ENCODE measurements around the gene CEP170B. TPM values are rescaled to one million over a fixed set of nuclear protein-coding genes. Genes with fewer than 3 reads are reported as not detected.

The CEP170B gene
- polyA plus RNA-seq, 12 donors: 1.4 to 15.4 (median 2.3) TPM; not detected in 1

DNA sequence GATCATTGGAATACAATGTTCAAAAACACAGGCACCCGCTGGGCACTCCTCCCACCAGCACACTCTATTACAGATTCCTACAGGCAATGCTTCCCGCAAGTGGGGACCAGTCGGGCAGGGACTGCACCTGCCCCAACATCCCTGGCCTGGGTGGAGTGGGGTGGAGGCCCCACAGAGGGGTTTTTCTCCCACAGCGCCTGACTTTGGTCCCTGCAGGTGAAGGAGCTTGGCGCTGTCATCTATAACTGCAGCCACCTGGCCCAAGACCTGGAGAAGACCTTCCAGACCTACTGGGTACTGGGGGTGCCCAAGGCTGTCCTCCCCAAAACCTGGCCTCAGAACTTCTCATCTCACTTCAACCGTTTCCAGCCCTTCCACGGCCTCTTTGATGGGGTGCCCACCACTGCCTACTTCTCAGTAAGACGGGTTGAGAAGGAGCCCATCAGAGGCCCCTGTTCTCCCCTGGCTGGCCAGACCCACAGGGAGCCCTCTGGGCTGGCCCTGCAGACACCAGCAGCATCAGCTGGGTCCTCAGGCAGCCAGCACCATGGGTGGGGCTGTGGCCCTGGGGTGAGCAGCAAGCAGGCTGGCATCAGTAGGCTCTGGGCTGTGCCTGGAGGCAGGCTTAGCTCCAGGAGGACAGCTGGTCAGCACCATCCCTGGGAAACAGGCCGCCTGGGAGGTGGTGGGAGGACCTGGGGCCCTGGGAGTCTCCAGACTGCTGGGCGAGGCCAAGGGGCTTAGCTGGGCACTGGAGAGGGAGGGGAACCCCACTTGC is 65.6 kb downstream of the CEP170B start:
- DNase-seq: no peak

GRCh38 chr14:104931304-104931770 is 66.3 kb downstream of the CEP170B start:
- DNase-seq: no peak

DNA sequence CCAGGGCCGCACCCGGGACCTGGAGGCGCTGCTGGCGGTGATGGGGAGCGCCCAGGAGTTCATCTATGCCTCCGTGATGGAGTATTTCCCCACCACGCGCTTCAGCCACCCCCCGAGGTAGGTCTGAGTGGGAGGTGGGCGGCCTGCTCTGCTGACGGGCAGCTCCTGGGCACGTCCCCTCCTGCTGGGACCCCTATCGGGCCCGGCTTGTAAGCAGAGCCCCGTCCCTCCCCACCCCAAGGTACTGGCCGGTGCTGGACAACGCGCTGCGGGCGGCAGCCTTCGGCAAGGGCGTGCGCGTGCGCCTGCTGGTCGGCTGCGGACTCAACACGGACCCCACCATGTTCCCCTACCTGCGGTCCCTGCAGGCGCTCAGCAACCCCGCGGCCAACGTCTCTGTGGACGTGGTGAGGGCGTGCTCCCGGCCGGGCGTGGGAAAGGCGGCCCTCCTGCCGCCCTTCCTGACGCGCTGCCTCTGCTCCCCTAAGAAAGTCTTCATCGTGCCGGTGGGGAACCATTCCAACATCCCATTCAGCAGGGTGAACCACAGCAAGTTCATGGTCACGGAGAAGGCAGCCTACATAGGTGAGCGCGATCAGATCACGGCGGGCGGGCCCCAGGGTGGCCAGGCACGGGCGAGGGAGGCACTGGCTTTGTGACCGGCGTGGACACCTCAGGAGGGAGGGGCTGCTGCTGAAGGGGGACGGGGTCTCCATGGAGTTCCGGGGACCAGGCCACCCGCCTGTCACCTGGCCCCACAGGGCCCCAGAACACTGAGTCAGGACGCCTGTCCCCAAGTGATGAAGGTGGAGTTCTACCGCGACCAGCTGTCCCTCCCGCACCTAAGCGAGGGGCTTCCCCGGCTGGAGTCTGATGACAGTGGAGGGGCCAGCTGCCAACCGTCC is 67.0 kb downstream of the CEP170B start:
- no peak for DNase-seq

- peak; percentile 91 for DNase-seq
These were observed 67.9 kb downstream of the CEP170B start for GRCh38 chr14:104932676-104933631.

GRCh38 chr14:104933746-104934733 is 69.0 kb downstream of the CEP170B start:
- no peak for DNase-seq

GRCh38 chr14:104935026-104935650 is 70.1 kb downstream of the CEP170B start:
- no peak for DNase-seq

- DNase-seq: no peak
These were observed 70.9 kb downstream of the CEP170B start for GRCh38 chr14:104935955-104936354.

- no peak for DNase-seq
These were observed 71.5 kb downstream of the CEP170B start for GRCh38 chr14:104936361-104937155.

DNA sequence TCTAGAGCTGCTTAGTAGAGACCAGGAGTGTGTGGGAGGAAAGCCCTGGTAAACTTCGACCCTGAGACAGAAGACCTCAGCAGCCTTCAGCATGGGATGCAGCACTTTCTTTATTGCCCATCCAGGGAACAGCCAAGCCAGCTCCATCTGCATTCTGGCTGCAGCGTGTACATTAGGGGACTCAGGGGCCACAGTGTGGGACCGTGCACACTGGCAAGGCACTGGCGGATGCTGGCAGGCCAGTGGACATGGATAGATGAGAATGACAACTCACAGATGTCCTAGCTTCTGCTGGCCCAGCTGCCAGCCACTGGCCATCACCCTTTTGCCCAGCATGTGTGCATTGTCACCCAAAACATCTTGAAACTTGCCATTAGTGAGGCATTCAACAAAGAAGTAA is 72.1 kb downstream of the CEP170B start:
- no peak for DNase-seq

- DNase-seq: no peak
These were observed 72.8 kb downstream of the CEP170B start for GRCh38 chr14:104937694-104938365.

DNA sequence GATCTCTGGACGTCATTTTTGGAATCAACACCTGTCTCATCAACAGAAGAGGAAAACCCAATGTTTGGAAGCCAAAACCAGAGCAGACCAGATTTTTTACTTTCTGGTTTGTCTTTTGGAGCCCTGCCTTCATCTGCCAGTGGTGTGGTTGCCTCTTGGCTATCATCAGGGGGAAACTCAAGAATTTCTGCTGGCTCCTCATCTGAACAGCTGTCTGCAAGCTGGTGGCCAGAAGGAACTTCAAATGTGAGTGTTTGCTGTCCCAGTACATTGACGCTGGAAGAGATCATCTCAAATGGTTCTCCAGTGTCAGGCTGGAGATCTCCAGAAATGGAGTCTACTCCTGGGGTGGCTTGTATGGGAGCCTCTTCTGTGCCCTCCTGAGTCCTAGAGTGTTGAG is 73.4 kb downstream of the CEP170B start:
- DNase-seq: no peak

- DNase-seq: no peak
These were observed 73.9 kb downstream of the CEP170B start for GRCh38 chr14:104938960-104939359.

DNA sequence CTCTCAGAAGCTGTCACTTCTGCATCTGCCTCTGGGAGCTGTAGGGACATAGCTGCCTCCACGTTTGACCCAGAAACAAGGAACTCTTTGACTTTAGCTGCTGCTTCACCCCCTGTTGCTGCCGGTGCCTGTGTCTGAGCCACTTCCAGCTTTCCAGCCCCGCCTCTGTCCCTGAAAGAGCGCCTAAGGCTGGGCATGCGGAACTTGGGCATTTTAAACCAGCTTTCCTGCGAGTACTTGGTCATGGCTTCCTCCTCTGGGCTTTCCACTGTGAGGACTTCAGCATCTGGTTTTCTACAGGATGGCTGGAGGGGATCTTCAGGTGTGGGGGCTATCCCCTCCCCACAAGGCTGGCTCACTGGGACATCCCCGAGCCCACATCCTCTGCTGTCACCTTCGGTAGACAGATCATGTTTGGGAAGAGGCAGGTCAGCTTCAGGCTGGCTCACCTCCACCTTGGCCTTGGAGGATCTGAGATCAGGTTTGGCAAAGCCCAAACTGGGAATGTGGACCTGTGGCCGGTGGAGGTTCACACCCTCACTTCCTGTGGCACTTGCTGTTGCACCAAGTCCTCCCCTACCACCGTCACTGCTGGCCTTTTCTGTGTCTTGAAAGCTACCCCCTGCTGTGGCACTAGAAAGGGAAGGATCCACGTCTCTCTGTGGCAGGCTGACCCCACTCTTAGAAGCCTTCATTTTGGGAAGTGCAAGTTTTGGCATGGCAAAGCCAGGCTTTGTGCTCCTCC is 74.8 kb downstream of the CEP170B start:
- DNase-seq: no peak

DNA sequence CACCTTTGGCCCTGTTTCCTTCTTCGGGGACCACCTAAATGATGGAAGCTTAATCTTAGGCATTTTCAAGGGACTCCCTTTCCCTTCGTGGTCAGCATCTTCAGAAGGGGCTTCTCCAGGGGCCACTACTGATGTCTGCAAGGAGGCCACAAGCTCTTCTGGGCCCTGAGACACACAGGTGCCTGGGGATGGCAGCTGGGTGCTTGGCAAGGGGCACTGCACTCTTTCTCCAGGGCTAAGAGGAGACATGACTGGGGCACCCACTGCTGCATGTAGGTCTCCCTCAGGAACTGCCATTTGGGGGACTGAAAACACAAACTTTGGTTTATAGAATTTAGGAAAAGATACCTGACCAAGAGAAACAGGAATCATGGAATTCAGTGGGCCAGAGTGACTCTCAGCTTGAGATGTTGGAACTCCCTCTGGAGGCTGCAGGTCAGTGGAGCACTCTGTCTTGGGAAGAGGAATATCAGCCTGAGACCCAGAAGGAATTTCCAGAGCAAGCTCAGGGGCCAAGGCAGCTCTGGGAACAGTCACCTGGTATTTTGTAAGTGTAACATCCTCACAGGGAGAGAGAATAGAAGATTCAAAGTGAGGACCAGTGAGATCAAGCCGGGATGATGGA is 75.6 kb downstream of the CEP170B start:
- DNase-seq: no peak

- no peak for DNase-seq
These were observed 76.7 kb downstream of the CEP170B start for GRCh38 chr14:104941508-104942365.

DNA sequence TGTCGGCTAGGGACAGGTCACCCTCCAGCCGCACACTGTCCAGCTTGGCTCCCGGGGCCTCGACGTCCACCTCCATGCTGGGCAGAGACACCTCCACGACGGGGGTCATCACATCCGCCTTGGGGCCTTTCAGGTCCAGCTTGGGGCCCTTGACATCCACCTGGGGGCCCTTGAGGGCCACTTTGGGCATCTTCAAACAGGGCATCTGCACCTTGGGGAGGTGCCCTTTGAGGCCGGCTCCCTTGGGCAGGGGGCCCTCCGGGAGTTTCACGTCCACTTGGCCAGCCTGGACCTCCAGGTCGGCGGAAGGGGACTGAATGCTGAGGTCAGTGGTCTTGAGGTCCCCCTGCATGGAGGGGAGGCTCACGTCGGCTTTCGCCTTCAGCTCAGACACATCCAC is 77.5 kb downstream of the CEP170B start:
- no peak for DNase-seq

Data from muscle of arm (tissue), 12 donors.